HG02981 (cell line): ENCODE results near the gene PSMD4.
"Not testable (repeated sequence)": the region's sequence is repeated elsewhere in the genome, so short reads cannot be mapped to it uniquely, and the experiment has no call there.

Experiments
- ATAC-seq: cut with Tn5 transposase; IDR thresholded peaks from one replicate; pipeline ENCODE4 v1.9.1; 2021; ENCODE audit warnings: mild to moderate bottlenecking, moderate library complexity; ENCODE audit not compliant: unreplicated experiment

The PSMD4 gene

GRCh38 chr1:151267760-151268159, 13.2 kb downstream of the PSMD4 start:
- no peak for ATAC-seq

- no peak for ATAC-seq
Measured at GRCh38 chr1:151273924-151274466, 19.5 kb downstream of the PSMD4 start.

GRCh38 chr1:151275341-151275740, 20.8 kb downstream of the PSMD4 start:
- not testable (repeated sequence) for ATAC-seq

GRCh38 chr1:151277249-151277648, 22.7 kb downstream of the PSMD4 start:
- no peak for ATAC-seq

- peak; percentile 34 for ATAC-seq
Measured at GRCh38 chr1:151281225-151281968, 26.9 kb downstream of the PSMD4 start.

GRCh38 chr1:151281969-151282882, 27.7 kb downstream of the PSMD4 start, which contains the start of gene ZNF687:
Gene ZNF687, plus strand, starts transcription at chr1:151282299. Its CDS starts 3,993 bp downstream, at chr1:151286292.
- peak; percentile 89 for ATAC-seq

GRCh38 chr1:151282883-151283725, 28.6 kb downstream of the PSMD4 start:
- no peak for ATAC-seq

GRCh38 chr1:151284013-151284577, 29.6 kb downstream of the PSMD4 start:
- no peak for ATAC-seq

GRCh38 chr1:151286619-151287340, 32.2 kb downstream of the PSMD4 start:
- ATAC-seq: no peak

GRCh38 chr1:151287341-151287699, 32.8 kb downstream of the PSMD4 start:
- no peak for ATAC-seq

- no peak for ATAC-seq
Measured at GRCh38 chr1:151287767-151288500, 33.4 kb downstream of the PSMD4 start.

GRCh38 chr1:151288502-151288901, 34.0 kb downstream of the PSMD4 start:
- no peak for ATAC-seq

GRCh38 chr1:151289080-151289935, 34.8 kb downstream of the PSMD4 start:
- ATAC-seq: no peak

- ATAC-seq: no peak
Measured at GRCh38 chr1:151289991-151290708, 35.6 kb downstream of the PSMD4 start.

- ATAC-seq: no peak
Measured at GRCh38 chr1:151290709-151291303, 36.3 kb downstream of the PSMD4 start.

- no peak for ATAC-seq
Measured at GRCh38 chr1:151292207-151293030, 37.9 kb downstream of the PSMD4 start.
